Kidney (tissue), 14 donors: ENCODE results near the gene CRIM1. TPM values are rescaled to one million over a fixed set of nuclear protein-coding genes. Genes with fewer than 3 reads are reported as not detected.
A peak's percentile ranks its signal among the peaks of the same experiment; 100 is the strongest.

ENCODE experiments used
- DNase-seq, 5 donors: peaks; one replicate each; pipeline ENCODE4 v3.0.0-alpha.2; 2013 to 2020
- FAIRE-seq: peaks from 2 replicates; lab custom pipeline; 2012; peaks lifted over from hg19 to GRCh38; lab: Jason Lieb, UNC
- H3K27ac ChIP-seq, 2 donors: one replicate each; pipeline ENCODE4 v1.7.0; 2013; ENCODE audit warnings: low read depth in 2 of 2, low read length in 2 of 2, inconsistent platforms in 1 of 2
- H3K27me3 ChIP-seq: one replicate; pipeline ENCODE4 v1.7.1; 2013; ENCODE audit warnings: low read length, inconsistent platforms; ENCODE audit not compliant: control insufficient read depth, insufficient read depth
- H3K36me3 ChIP-seq, 3 donors: one replicate each; pipeline versions ENCODE4 v1.7.0 to v1.7.1; 2013; ENCODE audit warnings: low read length in 3 of 3, control low read depth in 1 of 3, inconsistent platforms in 1 of 3; ENCODE audit not compliant: insufficient read depth in 3 of 3, control insufficient read depth in 2 of 3
- H3K4me1 ChIP-seq, 3 donors: one replicate each; pipeline versions ENCODE4 v1.7.0 to v1.7.1; 2013; ENCODE audit warnings: low read length in 3 of 3, inconsistent platforms in 1 of 3, low read depth in 1 of 3; ENCODE audit not compliant: control insufficient read depth in 2 of 3, insufficient read depth in 2 of 3
- H3K4me3 ChIP-seq, 3 donors: one replicate each; pipeline versions ENCODE4 v1.7.0 to v1.8.1; 2013; ENCODE audit warnings: low read length in 3 of 3, control low read depth in 1 of 3, inconsistent platforms in 1 of 3
- H3K9ac ChIP-seq, 3 donors: one replicate each; pipeline versions ENCODE4 v1.7.0 to v1.7.1; 2013; ENCODE audit warnings: low read length in 3 of 3, control low read depth in 1 of 3, inconsistent platforms in 1 of 3
- H3K9me3 ChIP-seq, 3 donors: one replicate each; pipeline versions ENCODE4 v1.7.0 to v1.7.1; 2013; ENCODE audit warnings: low read length in 3 of 3, control low read depth in 1 of 3, inconsistent platforms in 1 of 3; ENCODE audit not compliant: control insufficient read depth in 2 of 3, insufficient read depth in 1 of 3
- intact Hi-C: fragments of 100-400 bp; cut with DNase I; formaldehyde crosslinking; loops from one replicate; pipeline ENCODE4 v1.11.1; 2022
- polyA plus RNA-seq: library from polyadenylated mRNA; stranded (reverse); fragments of 350-450 nt; fragmentation: Illumina TruSeq; extraction: RNeasy Lipid Tissue Mini Kit (QIAGEN cat#74804); gene quantifications from one replicate; pipeline ENCODE4 v1.2.3, GENCODE V29; 2014; ENCODE audit warnings: low read depth, low replicate concordance; ENCODE audit not compliant: insufficient read depth
- total RNA-seq: library from RNA; stranded (reverse); fragmentation: NEBNext Ultra II Directional; extraction: Animal tissue kit (Norgen Biotek cat#: 25700); gene quantifications from one replicate; pipeline ENCODE4 v1.2.1, GENCODE V29; 2021
- TF ChIP-seq, protein P1 (sequence below): IDR thresholded peaks from 3 replicates; pipeline ENCODE4 v1.5.1; 2012; ENCODE audit warnings: mild to moderate bottlenecking, moderate library complexity, borderline replicate concordance; ENCODE audit not compliant: insufficient read depth; ENCODE audit errors: extremely low read depth
- donor health status: control.
- donor health status: control.
- donor health status: control.
- donor health status: control.
- donor health status: control.
- donor health status: DM: yes; HTN: yes; CAD: no.
- donor health status: Normal renal cell carcinoma (clear cell type).

Gene CRIM1
- total and polyA plus RNA-seq, 2 donors from 2014 or later = 47.2 to 154 TPM

DNA sequence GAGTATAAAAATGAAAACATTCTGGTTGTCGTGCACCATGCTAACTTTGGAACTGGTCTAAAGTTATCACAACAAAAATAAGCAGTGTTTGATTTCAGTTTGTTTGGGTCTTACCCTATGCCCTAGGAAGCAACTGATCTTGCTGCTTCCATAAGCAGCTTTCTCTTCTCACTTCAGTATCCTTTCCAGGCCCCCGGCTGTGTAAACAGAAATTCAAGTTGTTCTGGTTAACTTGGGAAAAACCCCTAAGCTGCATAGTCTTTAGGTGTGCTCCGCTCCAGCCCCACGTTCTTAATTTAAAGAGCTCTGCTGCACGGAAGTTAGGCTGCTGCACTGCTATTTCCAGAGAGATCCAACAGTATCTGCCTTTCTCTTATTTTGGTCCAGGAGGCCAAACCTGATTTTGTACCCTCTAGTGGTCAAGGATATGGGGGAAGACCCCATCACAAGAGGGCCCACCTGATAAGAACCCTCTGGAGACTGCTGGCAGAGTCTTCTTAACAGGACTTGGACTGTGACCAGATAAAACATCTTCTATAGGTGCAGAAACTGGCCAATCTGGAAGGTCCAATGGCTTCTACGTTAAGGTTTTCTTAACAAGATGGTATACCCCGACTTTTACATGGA lies 173.3 kb downstream of the CRIM1 start:
- DNase-seq (peak in 3 of 5 donors; percentile 17 to 53 (median 33)), FAIRE-seq (no peak)
- TF ChIP-seq, protein P1, sequence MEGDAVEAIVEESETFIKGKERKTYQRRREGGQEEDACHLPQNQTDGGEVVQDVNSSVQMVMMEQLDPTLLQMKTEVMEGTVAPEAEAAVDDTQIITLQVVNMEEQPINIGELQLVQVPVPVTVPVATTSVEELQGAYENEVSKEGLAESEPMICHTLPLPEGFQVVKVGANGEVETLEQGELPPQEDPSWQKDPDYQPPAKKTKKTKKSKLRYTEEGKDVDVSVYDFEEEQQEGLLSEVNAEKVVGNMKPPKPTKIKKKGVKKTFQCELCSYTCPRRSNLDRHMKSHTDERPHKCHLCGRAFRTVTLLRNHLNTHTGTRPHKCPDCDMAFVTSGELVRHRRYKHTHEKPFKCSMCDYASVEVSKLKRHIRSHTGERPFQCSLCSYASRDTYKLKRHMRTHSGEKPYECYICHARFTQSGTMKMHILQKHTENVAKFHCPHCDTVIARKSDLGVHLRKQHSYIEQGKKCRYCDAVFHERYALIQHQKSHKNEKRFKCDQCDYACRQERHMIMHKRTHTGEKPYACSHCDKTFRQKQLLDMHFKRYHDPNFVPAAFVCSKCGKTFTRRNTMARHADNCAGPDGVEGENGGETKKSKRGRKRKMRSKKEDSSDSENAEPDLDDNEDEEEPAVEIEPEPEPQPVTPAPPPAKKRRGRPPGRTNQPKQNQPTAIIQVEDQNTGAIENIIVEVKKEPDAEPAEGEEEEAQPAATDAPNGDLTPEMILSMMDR = no peak

DNA sequence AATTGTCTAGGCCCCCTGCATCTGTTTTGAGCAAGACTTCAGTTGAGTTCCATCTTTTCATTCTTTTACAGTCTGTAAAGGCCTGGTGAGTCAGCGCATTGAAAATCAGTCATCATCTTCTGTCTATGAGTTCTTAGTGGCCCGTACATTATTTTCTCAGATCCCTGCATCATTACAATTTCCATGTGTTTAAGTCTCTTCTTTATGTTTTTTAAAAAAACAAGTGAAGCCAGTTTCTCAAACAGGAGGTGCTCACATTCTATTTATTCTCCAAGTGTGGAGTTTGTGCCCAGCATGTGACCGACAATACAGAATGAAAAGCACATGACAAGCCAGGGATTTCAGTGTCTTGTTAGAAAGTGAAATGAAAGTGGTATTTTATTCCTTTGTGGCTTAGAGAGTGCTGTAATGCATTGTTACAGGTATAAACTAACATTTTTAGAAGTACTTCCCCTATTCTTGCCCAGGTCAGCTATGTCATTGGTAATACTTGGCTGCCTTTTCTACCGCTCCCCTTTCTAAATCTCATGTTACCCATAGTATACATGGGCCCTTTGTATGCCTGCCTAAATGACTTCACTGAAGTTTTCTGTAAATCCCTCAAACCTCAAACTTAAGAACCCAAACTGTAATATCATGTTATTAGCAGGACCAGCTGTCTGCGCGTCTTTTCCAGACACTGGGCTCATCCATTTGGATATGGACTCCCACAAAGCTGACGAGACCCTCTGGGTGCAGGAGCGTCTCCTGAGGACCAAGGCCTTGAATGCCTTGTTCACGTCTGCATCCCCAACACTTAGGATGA lies 174.8 kb downstream of the CRIM1 start:
- TF ChIP-seq, protein P1 = no peak
- H3K9ac ChIP-seq = no peak overlapping the region
- intact Hi-C loops = no loop called here

More for the DNA sequence above, 173.3 kb downstream of the CRIM1 start:
- no peaks in the 10 kb centered on the region for H3K4me1 ChIP-seq
- no peak overlapping the region for H3K27ac ChIP-seq
- no peak overlapping the region for H3K4me3 ChIP-seq
- peaks cover 0 to 32% (median 11%) of the 10 kb centered on the region in 3 donors for H3K36me3 ChIP-seq
- no peaks in the 10 kb centered on the region for H3K27me3 ChIP-seq
- intact Hi-C loops = no loop called here
- no peaks in the 10 kb centered on the region for H3K9me3 ChIP-seq
- H3K9ac ChIP-seq = no peak overlapping the region

DNA sequence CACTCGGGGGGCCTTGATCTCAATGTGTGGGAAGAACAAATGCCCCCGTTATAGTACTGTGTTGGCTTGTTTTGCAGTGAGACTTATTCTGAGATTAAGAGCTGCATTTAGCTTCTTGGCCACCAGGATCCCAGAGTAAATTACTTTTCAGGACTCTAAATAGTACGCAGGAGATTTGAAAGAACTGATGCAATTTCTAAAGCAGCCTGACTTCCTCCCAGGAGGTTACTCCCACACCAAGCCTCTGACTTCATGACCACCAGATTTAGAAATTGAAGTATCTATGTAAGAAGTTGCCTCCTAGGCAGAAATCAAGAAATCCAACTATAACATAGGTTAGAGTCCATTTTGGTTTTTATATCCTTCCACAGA lies 175.4 kb downstream of the CRIM1 start:
- intact Hi-C loops = no loop called here
- H3K9ac ChIP-seq = no peak overlapping the region
- H3K4me3 ChIP-seq = no peak overlapping the region
- TF ChIP-seq, protein P1 = no peak
- no peaks in the 10 kb centered on the region for H3K4me1 ChIP-seq
- DNase-seq (no peak), FAIRE-seq (no peak)
- H3K36me3 ChIP-seq = peaks cover 0 to 21% (median 9%) of the 10 kb centered on the region in 3 donors
- H3K27ac ChIP-seq = no peak overlapping the region
- H3K9me3 ChIP-seq = no peaks in the 10 kb centered on the region
- H3K27me3 ChIP-seq = no peaks in the 10 kb centered on the region

More for the DNA sequence above, 174.8 kb downstream of the CRIM1 start:
- Histone ChIP-seq H3K27ac (no peak overlapping the region), H3K4me1 (no peaks in the 10 kb centered on the region), H3K27me3 (no peaks in the 10 kb centered on the region), H3K4me3 (no peak overlapping the region), H3K36me3 (peaks cover 0 to 21% (median 9%) of the 10 kb centered on the region in 3 donors), H3K9me3 (no peaks in the 10 kb centered on the region)
- DNase-seq (no peak), FAIRE-seq (no peak)
